SJCRH30 (cell line): ENCODE data around the gene SUGCT. TPM values are rescaled to one million over a fixed set of nuclear protein-coding genes. Genes with fewer than 3 reads are reported as not detected.
A peak's percentile ranks its signal among the peaks of the same experiment; 100 is the strongest.

ENCODE experiments used
- DNase-seq, 2 experiments: peaks; one replicate each; pipeline ENCODE4 v3.0.0-alpha.2; 2015 to 2020
- H3K27ac ChIP-seq: fragments of 250-450 bp; sonication (Bioruptor Pico); 2 replicates; pipeline ENCODE4 v1.5.1; 2020; ENCODE audit warnings: mild to moderate bottlenecking, moderate library complexity
- H3K27me3 ChIP-seq: fragments of 250-450 bp; sonication (Bioruptor Pico); 2 replicates; pipeline ENCODE4 v1.5.1; 2020; ENCODE audit warnings: mild to moderate bottlenecking, moderate library complexity
- H3K36me3 ChIP-seq: fragments of 250-450 bp; sonication (Bioruptor Pico); 2 replicates; pipeline ENCODE4 v1.5.1; 2020; ENCODE audit warnings: mild to moderate bottlenecking, moderate library complexity
- H3K4me1 ChIP-seq: fragments of 250-450 bp; sonication (Bioruptor Pico); 2 replicates; pipeline ENCODE4 v1.5.1; 2020; ENCODE audit warnings: mild to moderate bottlenecking, moderate library complexity
- H3K4me3 ChIP-seq: fragments of 250-450 bp; sonication (Bioruptor Pico); 2 replicates; pipeline ENCODE4 v1.5.1; 2020; ENCODE audit warnings: mild to moderate bottlenecking, moderate library complexity
- H3K9me3 ChIP-seq: fragments of 250-450 bp; sonication (Bioruptor Pico); replicated peaks from 2 replicates; pipeline ENCODE4 v1.5.1; 2020; ENCODE audit warnings: mild to moderate bottlenecking, moderate library complexity
- total RNA-seq: library from RNA; depleted of rRNA; stranded (reverse); fragments of >200 nt; shearing (Covaris generic); gene quantifications from 2 replicates; pipeline ENCODE4 v1.2.3, GENCODE V29; 2014

The SUGCT gene
- total RNA-seq, 1 experiment from 2014 or later = 4.8 TPM

- H3K27me3 ChIP-seq = 0 out of 2 replicates have a peak, but pooled peaks cover 3% of the 10 kb centered on the region
- H3K27ac ChIP-seq = no peak overlapping the region
- H3K4me1 ChIP-seq = no peaks in the 10 kb centered on the region
- no peak overlapping the region for H3K4me3 ChIP-seq
- H3K9me3 ChIP-seq = no peaks in the 10 kb centered on the region; the same call in none of the 2 replicates
- H3K36me3 ChIP-seq = no peaks in the 10 kb centered on the region
- peak in 1 of 2 experiments; percentile 50 for DNase-seq
These were observed 372.4 kb downstream of the SUGCT start for GRCh38 chr7:40507166-40507565.

- Histone ChIP-seq H3K4me1 (no peaks in the 10 kb centered on the region), H3K36me3 (no peaks in the 10 kb centered on the region), H3K27ac (no peak overlapping the region), H3K27me3 (0 out of 2 replicates have a peak, but pooled peaks cover 3% of the 10 kb centered on the region), H3K9me3 (no peaks in the 10 kb centered on the region; the same call in none of the 2 replicates), H3K4me3 (no peak overlapping the region)
- no peak for DNase-seq
These were observed 374.6 kb downstream of the SUGCT start for GRCh38 chr7:40509287-40509996.

DNA sequence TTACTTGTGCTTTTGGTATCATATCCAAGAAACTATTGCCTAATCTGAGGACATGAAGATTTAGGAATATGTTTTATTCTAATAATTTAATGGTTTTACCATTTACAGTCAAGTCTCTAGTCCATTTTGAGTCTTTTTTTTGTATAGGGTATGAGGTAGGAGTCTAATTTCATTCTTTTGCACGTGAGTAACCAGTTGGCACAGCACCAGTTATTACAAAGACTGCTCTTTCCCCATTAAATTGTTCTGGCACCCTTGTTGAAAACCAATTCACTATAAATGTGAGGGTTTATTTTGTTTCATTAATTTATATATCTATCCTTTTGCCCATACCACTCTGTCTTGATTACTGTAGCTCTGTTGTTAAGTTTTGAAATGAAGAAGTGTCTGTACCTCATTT lies 381.6 kb downstream of the SUGCT start:
- DNase-seq = no peak

GRCh38 chr7:40519009-40519408 lies 384.2 kb downstream of the SUGCT start:
- H3K36me3 ChIP-seq = no peaks in the 10 kb centered on the region
- H3K27me3 ChIP-seq = no peaks in the 10 kb centered on the region
- DNase-seq = no peak
- no peaks in the 10 kb centered on the region for H3K9me3 ChIP-seq
- no peak overlapping the region for H3K4me3 ChIP-seq
- no peaks in the 10 kb centered on the region for H3K4me1 ChIP-seq
- H3K27ac ChIP-seq = no peak overlapping the region

More for the DNA sequence above, 381.6 kb downstream of the SUGCT start:
- no peak overlapping the region for H3K4me3 ChIP-seq
- no peak overlapping the region for H3K27ac ChIP-seq
- no peaks in the 10 kb centered on the region for H3K9me3 ChIP-seq
- no peaks in the 10 kb centered on the region for H3K4me1 ChIP-seq
- H3K27me3 ChIP-seq = no peaks in the 10 kb centered on the region
- no peaks in the 10 kb centered on the region for H3K36me3 ChIP-seq

GRCh38 chr7:40520986-40521738 lies 386.4 kb downstream of the SUGCT start:
- H3K9me3 ChIP-seq = no peaks in the 10 kb centered on the region
- H3K27me3 ChIP-seq = no peaks in the 10 kb centered on the region
- H3K4me1 ChIP-seq = peaks cover 7% of the 10 kb centered on the region
- DNase-seq = no peak
- H3K4me3 ChIP-seq = no peak overlapping the region
- no peak overlapping the region for H3K27ac ChIP-seq
- no peaks in the 10 kb centered on the region for H3K36me3 ChIP-seq

DNA sequence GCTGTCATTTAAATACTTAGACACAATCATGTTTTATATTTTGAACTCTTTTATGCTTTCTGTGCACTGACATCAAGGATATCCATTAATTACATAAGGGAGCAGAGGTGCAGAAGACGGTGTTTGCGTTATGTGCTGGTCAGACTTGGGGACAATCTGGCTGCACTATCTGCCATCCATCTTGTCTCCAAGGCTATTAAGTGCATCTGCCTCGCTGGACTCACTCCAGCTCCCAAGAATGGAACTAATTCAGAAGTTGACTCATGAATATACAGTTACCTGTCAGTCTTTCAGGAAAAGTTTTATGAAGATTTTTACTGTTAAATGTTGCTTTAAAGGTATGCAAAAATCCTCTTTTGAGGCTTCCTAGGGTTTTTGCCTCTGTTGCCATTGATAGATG lies 391.0 kb downstream of the SUGCT start:
- H3K4me1 ChIP-seq = peaks cover 25% of the 10 kb centered on the region
- H3K27me3 ChIP-seq = no peaks in the 10 kb centered on the region
- H3K9me3 ChIP-seq = no peaks in the 10 kb centered on the region
- H3K27ac ChIP-seq = peak overlapping the region; percentile 33
- H3K4me3 ChIP-seq = no peak overlapping the region
- peak; percentile 30 to 64 for DNase-seq
- no peaks in the 10 kb centered on the region for H3K36me3 ChIP-seq

GRCh38 chr7:40526951-40527715 lies 392.3 kb downstream of the SUGCT start:
- Histone ChIP-seq H3K27ac (no peak overlapping the region), H3K9me3 (no peaks in the 10 kb centered on the region), H3K27me3 (no peaks in the 10 kb centered on the region), H3K4me1 (peaks cover 25% of the 10 kb centered on the region), H3K36me3 (no peaks in the 10 kb centered on the region), H3K4me3 (no peak overlapping the region)
- DNase-seq = no peak

DNA sequence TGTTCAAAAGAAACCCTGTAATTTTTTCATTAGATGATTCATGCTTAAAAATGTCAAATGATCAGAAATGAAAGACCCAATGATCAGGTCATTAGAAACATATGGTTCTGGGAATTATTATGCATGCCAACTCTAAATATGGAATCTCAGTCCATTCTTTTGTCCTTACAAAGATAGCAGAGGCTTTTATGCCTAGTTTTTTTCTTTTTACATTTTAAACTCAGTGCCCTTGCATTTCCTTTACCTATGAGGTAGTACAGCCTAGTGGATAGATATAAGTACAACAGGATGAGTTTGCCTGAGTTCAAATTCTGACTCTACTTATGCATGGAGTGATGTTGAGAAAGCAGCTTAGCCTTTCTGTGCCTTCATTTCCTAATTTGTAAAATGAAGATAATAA lies 392.9 kb downstream of the SUGCT start:
- H3K4me1 ChIP-seq = peaks cover 25% of the 10 kb centered on the region
- H3K4me3 ChIP-seq = no peak overlapping the region
- no peak for DNase-seq
- H3K27ac ChIP-seq = no peak overlapping the region
- H3K9me3 ChIP-seq = no peaks in the 10 kb centered on the region
- no peaks in the 10 kb centered on the region for H3K36me3 ChIP-seq
- no peaks in the 10 kb centered on the region for H3K27me3 ChIP-seq

DNA sequence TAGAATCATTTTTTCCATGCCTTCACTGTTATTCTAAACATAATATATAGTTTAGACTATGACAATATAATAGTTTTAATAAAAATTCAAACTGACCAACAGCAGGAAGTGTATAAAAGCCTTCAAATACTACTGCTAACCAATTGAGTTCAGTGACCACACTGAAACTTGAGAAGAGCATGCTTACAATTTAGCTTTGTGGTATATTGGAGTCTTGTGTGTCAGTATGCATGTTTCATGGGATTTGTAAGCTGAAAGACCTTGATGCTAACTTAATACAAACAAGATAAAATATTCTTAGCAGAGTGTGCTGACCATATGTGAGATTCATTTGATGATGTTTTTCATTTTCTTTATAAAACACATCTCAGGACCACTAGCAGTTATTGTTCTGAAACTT lies 395.5 kb downstream of the SUGCT start:
- Histone ChIP-seq H3K4me1 (peaks cover 25% of the 10 kb centered on the region), H3K36me3 (no peaks in the 10 kb centered on the region), H3K4me3 (no peak overlapping the region), H3K9me3 (no peaks in the 10 kb centered on the region), H3K27me3 (no peaks in the 10 kb centered on the region), H3K27ac (no peak overlapping the region)
- DNase-seq = peak in 1 of 2 experiments; percentile 35

DNA sequence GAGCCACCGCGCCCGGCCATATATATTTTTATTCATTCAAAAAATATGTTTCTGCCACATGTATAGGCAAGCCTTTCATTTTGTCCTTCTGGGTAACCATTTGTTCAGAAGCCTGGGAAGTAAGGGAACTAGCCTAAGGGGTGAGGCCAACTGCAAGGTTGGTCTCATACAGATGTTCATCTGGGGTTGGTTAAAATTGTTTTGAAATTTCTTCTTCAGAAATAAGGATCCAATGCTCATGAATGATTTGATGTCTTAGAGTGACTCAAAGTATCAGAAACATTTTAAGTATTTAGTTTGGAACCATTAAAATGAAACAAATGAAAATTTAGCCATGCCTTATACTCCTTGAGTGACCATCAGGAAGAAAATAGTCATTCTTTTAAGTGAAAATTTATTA lies 397.2 kb downstream of the SUGCT start:
- Histone ChIP-seq H3K27ac (no peak overlapping the region), H3K9me3 (no peaks in the 10 kb centered on the region), H3K4me1 (peaks cover 10% of the 10 kb centered on the region; the same call in 1 of the 2 replicates), H3K27me3 (no peaks in the 10 kb centered on the region), H3K36me3 (no peaks in the 10 kb centered on the region), H3K4me3 (no peak overlapping the region)
- no peak for DNase-seq

DNA sequence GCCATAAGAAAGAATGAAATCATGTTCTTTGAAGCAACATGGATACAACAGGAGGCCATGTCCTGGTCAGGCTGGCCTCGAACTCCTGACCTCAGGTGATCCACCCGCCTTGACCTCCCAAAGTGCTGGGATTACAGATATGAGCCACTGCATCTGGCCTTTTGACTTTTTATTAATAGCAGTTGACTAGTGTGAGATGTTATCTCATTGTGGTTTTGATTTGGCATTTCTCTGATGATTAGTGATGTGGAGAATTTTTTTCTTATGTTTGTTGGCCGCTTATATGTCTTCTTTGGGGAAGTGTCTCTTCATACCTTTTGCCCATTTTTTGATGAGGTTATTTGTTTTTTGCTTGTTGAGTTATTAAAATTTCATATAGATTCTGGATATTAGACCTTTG lies 400.9 kb downstream of the SUGCT start:
- Histone ChIP-seq H3K4me3 (no peak overlapping the region), H3K27me3 (no peaks in the 10 kb centered on the region), H3K4me1 (no peaks in the 10 kb centered on the region), H3K27ac (no peak overlapping the region), H3K9me3 (no peaks in the 10 kb centered on the region), H3K36me3 (no peaks in the 10 kb centered on the region)
- no peak for DNase-seq

DNA sequence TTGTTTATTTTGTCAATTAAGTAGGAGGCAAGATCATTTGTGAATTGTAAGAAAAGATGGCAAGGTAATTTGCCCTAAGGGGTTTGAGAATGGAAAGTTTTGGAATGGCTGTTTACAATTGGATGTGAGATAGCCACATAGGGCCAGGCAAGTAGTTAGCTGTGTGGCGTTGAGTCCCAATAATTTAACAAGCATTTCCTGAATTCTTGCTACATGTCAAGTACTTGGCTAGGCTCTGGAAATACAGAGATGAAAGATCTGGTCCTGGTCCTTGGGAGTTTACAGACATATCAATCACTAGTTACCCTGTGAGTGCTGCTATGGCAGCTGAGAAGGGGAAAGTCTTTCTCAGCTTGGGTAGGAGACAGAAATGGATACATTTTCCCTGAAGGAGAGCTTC lies 401.6 kb downstream of the SUGCT start:
- Histone ChIP-seq H3K36me3 (no peaks in the 10 kb centered on the region), H3K27me3 (no peaks in the 10 kb centered on the region), H3K4me3 (no peak overlapping the region), H3K9me3 (no peaks in the 10 kb centered on the region), H3K27ac (no peak overlapping the region), H3K4me1 (no peaks in the 10 kb centered on the region)
- DNase-seq = no peak

DNA sequence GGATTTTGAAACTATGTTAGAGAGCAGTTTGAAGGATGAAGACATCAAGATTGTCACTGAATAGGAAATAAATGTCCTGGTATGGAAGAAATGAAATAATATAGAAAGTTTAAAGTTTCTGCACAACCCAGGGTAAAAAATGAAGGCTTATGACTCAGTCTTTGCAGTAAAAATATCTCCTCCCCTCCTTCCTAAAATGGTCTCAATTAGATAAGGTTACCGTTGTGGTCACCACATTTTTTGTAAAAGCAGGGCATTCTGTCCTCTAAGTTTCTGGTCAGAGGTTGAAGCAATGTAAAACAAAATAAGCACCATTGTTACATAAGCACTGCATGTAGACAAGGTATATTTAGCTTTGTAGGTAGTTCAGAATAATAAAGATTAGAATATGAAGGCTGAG lies 403.5 kb downstream of the SUGCT start:
- H3K9me3 ChIP-seq = no peaks in the 10 kb centered on the region
- H3K27ac ChIP-seq = no peak overlapping the region
- no peaks in the 10 kb centered on the region for H3K27me3 ChIP-seq
- H3K4me1 ChIP-seq = no peaks in the 10 kb centered on the region
- H3K36me3 ChIP-seq = no peaks in the 10 kb centered on the region
- H3K4me3 ChIP-seq = no peak overlapping the region
- DNase-seq = peak in 1 of 2 experiments; percentile 38

- Histone ChIP-seq H3K4me1 (no peaks in the 10 kb centered on the region), H3K36me3 (no peaks in the 10 kb centered on the region), H3K4me3 (no peak overlapping the region), H3K27me3 (no peaks in the 10 kb centered on the region), H3K9me3 (no peaks in the 10 kb centered on the region), H3K27ac (no peak overlapping the region)
- no peak for DNase-seq
These were observed 406.5 kb downstream of the SUGCT start for GRCh38 chr7:40541336-40541735.
